Neural cell (in vitro differentiated cells): ENCODE results near the gene CD6. TPM values are rescaled to one million over a fixed set of nuclear protein-coding genes. Genes with fewer than 3 reads are reported as not detected.

Experiments used
- H2AFZ ChIP-seq: fragments of 200-600, 300-800 bp; sonication (generic), shearing (Covaris generic); 2 replicates; pipeline ENCODE4 v1.6.0; 2014; ENCODE audit warnings: low read depth, mild to moderate bottlenecking, antibody characterized with exemption, low read length, moderate library complexity
- H3F3A ChIP-seq: fragments of 200-600 bp; shearing (Covaris generic); 2 replicates; pipeline ENCODE4 v1.6.1; 2016; ENCODE audit warnings: mild to moderate bottlenecking, moderate library complexity, mixed read lengths, antibody characterized with exemption, low read length; ENCODE audit not compliant: insufficient read depth, poor library complexity, severe bottlenecking
- H3K27ac ChIP-seq: fragments of 200-600, 300-800 bp; sonication (generic), shearing (Covaris generic); 2 replicates; pipeline ENCODE4 v1.5.1; 2014; ENCODE audit warnings: mild to moderate bottlenecking, low read length, moderate library complexity
- H3K27me3 ChIP-seq: fragments of 300-800, 200-600 bp; sonication (generic), shearing (Covaris generic); 2 replicates; pipeline ENCODE4 v1.6.0; 2014; ENCODE audit warnings: mild to moderate bottlenecking, low read depth, low read length, moderate library complexity; ENCODE audit not compliant: insufficient read depth
- H3K36me3 ChIP-seq: fragments of 300-800, 200-600 bp; sonication (generic), shearing (Covaris generic); 2 replicates; pipeline ENCODE4 v1.5.1; 2014; ENCODE audit warnings: mild to moderate bottlenecking, antibody characterized with exemption, low read length, moderate library complexity; ENCODE audit not compliant: insufficient read depth
- H3K4me2 ChIP-seq: fragments of 300-800, 200-600 bp; sonication (generic), shearing (Covaris generic); 2 replicates; pipeline ENCODE4 v1.6.0; 2014; ENCODE audit warnings: mild to moderate bottlenecking, low read length
- H3K4me3 ChIP-seq: fragments of 300-800, 200-600 bp; sonication (generic), shearing (Covaris generic); 2 replicates; pipeline ENCODE4 v1.5.1; 2014; ENCODE audit warnings: mild to moderate bottlenecking, low read length, moderate library complexity
- H3K79me2 ChIP-seq: fragments of 200-600 bp; shearing (Covaris generic); replicated peaks from 2 replicates; pipeline ENCODE4 v1.6.0; 2014; ENCODE audit warnings: mild to moderate bottlenecking, low read length, moderate library complexity; ENCODE audit not compliant: insufficient read depth
- H3K9ac ChIP-seq: fragments of 300-800, 200-600 bp; sonication (generic), shearing (Covaris generic); 2 replicates; pipeline ENCODE4 v1.6.1; 2016; ENCODE audit warnings: mild to moderate bottlenecking, low read length, mixed read lengths
- H3K9me2 ChIP-seq: fragments of 200-600 bp; shearing (Covaris generic); 2 replicates; pipeline ENCODE4 v1.6.1; 2016; ENCODE audit warnings: mild to moderate bottlenecking, low read length, mixed read lengths; ENCODE audit not compliant: insufficient read depth
- H3K9me3 ChIP-seq: fragments of 200-600, 300-800 bp; sonication (generic), shearing (Covaris generic); 2 replicates; pipeline ENCODE4 v1.6.1; 2016; ENCODE audit warnings: mild to moderate bottlenecking, mixed run types, low read length, moderate library complexity, mixed read lengths
- H4K20me1 ChIP-seq: fragments of 200-600 bp; shearing (Covaris generic); 2 replicates; pipeline ENCODE4 v1.6.1; 2016; ENCODE audit warnings: mild to moderate bottlenecking, mixed run types; ENCODE audit not compliant: insufficient read depth
- CTCF ChIP-seq: fragments of 450-650 bp; IDR thresholded peaks from 2 replicates; pipeline ENCODE4 v1.5.1; 2014; ENCODE audit warnings: antibody characterized with exemption, mild to moderate bottlenecking, moderate library complexity; ENCODE audit not compliant: poor library complexity, severe bottlenecking
- EP300 ChIP-seq: fragments of 450-650 bp; conservative IDR thresholded peaks from 2 replicates; pipeline ENCODE4 v1.6.1; 2014; ENCODE audit warnings: antibody characterized with exemption, mild to moderate bottlenecking, moderate library complexity; ENCODE audit not compliant: poor library complexity, severe bottlenecking
- EZH2 ChIP-seq: fragments of 200-600, 300-800 bp; shearing (Covaris generic), sonication (generic); IDR thresholded peaks from 2 replicates; pipeline ENCODE4 v1.6.1; 2014; ENCODE audit warnings: antibody characterized with exemption, low read length, borderline replicate concordance, mild to moderate bottlenecking; ENCODE audit not compliant: insufficient read depth, poor library complexity, severe bottlenecking
- MXI1 ChIP-seq: fragments of 450-650 bp; conservative IDR thresholded peaks from 2 replicates; pipeline ENCODE4 v1.6.1; 2014; ENCODE audit warnings: antibody characterized with exemption, mild to moderate bottlenecking; ENCODE audit not compliant: poor library complexity, severe bottlenecking
- POLR2AphosphoS5 ChIP-seq: IDR thresholded peaks from 2 replicates; pipeline ENCODE4 v1.6.1; 2012
- RAD21 ChIP-seq: fragments of 450-650 bp; conservative IDR thresholded peaks from 2 replicates; pipeline ENCODE4 v1.6.1; 2014; ENCODE audit warnings: antibody characterized with exemption, mild to moderate bottlenecking, moderate library complexity
- SMC3 ChIP-seq: fragments of 450-650 bp; conservative IDR thresholded peaks from 2 replicates; pipeline ENCODE4 v1.6.1; 2014; ENCODE audit warnings: antibody characterized with exemption, mild to moderate bottlenecking, moderate library complexity; ENCODE audit not compliant: poor library complexity
- TAF1 ChIP-seq: IDR thresholded peaks from 2 replicates; pipeline ENCODE4 v1.6.1; 2012; ENCODE audit warnings: low read depth
- polyA plus RNA-seq: library from polyadenylated mRNA; depleted of rRNA; stranded (reverse); fragments of >200 nt; gene quantifications from 2 replicates; pipeline ENCODE4 v1.2.3, GENCODE V29; 2014
- TF ChIP-seq, protein P1 (sequence below): IDR thresholded peaks from 2 replicates; pipeline ENCODE4 v1.6.1; 2012; ENCODE audit warnings: borderline replicate concordance

CD6 gene
- polyA plus RNA-seq, 1 donor from 2014 or later = not detected

DNA sequence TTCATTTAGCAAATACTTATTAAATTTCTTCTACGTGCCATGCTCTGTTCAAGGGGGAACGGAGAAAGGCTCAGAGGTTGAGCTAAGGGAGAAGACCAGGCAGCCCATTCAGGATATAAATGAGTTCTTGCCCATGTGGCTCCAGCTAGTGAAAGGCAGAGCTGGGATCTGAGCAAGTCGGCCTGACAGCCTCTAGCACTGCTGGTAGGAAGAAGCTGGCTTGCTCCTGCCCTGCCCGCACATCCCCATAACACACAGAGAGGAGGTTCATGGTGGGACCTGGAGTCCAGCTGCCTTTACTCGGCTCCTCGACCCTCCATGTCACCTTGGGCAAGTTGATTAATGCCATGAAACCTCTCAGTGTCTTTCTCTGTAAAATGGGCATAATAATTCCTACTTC, 21.5 kb upstream of the CD6 start:
- peaks cover 17% of the 10 kb centered on the region for H3K27me3 ChIP-seq
- H3K79me2 ChIP-seq = no peaks in the 10 kb centered on the region
- no peaks in the 10 kb centered on the region for H3K36me3 ChIP-seq
- H2AFZ ChIP-seq = no peak overlapping the region
- H3K4me2 ChIP-seq = no peak overlapping the region
- no peak overlapping the region for H3K9ac ChIP-seq
- no peaks in the 10 kb centered on the region for H3K9me3 ChIP-seq
- no peaks in the 10 kb centered on the region for H3K9me2 ChIP-seq
- H3F3A ChIP-seq = no peaks in the 10 kb centered on the region
- no peak overlapping the region for H3K4me3 ChIP-seq
- TF ChIP-seq SMC3 = no peak
- no peak for TF ChIP-seq CTCF
- TF ChIP-seq RAD21 = no peak
- TF ChIP-seq, protein P1, sequence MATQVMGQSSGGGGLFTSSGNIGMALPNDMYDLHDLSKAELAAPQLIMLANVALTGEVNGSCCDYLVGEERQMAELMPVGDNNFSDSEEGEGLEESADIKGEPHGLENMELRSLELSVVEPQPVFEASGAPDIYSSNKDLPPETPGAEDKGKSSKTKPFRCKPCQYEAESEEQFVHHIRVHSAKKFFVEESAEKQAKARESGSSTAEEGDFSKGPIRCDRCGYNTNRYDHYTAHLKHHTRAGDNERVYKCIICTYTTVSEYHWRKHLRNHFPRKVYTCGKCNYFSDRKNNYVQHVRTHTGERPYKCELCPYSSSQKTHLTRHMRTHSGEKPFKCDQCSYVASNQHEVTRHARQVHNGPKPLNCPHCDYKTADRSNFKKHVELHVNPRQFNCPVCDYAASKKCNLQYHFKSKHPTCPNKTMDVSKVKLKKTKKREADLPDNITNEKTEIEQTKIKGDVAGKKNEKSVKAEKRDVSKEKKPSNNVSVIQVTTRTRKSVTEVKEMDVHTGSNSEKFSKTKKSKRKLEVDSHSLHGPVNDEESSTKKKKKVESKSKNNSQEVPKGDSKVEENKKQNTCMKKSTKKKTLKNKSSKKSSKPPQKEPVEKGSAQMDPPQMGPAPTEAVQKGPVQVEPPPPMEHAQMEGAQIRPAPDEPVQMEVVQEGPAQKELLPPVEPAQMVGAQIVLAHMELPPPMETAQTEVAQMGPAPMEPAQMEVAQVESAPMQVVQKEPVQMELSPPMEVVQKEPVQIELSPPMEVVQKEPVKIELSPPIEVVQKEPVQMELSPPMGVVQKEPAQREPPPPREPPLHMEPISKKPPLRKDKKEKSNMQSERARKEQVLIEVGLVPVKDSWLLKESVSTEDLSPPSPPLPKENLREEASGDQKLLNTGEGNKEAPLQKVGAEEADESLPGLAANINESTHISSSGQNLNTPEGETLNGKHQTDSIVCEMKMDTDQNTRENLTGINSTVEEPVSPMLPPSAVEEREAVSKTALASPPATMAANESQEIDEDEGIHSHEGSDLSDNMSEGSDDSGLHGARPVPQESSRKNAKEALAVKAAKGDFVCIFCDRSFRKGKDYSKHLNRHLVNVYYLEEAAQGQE = no peak
- TF ChIP-seq TAF1 = no peak
- TF ChIP-seq POLR2AphosphoS5 = no peak
- no peak for TF ChIP-seq EZH2
- TF ChIP-seq MXI1 = no peak
- TF ChIP-seq EP300 = no peak
- H4K20me1 ChIP-seq = no peaks in the 10 kb centered on the region
- no peak overlapping the region for H3K27ac ChIP-seq

DNA sequence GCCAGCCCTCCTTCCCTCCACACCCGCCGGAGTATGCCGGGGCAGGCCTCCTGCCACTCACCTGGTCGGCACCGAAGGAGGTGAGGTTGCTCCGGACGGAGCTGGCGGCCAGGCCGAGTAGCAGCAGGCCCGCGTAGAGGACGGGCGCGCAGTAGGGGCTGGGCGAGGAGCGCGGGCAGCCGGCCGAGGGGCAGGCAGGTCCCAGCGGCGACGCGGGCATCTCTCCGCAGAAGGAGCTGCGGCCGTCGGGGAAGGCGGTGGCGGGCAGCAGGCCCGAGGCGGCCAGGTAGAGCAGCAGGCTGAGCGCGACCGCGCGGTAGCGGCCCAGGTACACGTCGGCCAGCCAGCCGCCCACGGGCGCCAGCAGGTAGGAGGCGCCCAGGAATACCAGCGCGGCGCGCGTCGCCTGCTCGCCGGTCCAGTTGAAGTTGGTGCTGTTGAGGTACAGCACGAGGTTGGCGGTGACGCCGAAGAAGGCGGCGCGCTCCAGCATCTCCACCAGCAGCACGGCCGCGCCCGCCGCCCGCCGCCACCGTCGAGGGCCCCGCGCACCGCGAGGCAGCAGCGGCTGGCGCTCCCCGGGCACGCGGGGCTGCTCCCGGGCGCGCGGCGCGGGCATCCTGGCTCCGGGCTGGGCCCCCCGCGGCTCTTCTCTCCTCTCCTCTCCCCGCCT, 20.4 kb upstream of the CD6 start:
- Histone ChIP-seq H3K9ac (no peak overlapping the region), H3K9me3 (no peaks in the 10 kb centered on the region), H3K36me3 (no peaks in the 10 kb centered on the region), H3K27me3 (peaks cover 17% of the 10 kb centered on the region), H2AFZ (no peak overlapping the region), H4K20me1 (no peaks in the 10 kb centered on the region), H3K4me2 (no peak overlapping the region), H3K9me2 (no peaks in the 10 kb centered on the region), H3K4me3 (no peak overlapping the region), H3K79me2 (no peaks in the 10 kb centered on the region), H3K27ac (no peak overlapping the region), H3F3A (no peaks in the 10 kb centered on the region)
- TF ChIP-seq, protein P1 = no peak
- TF ChIP-seq RAD21 = no peak
- no peak for TF ChIP-seq SMC3
- no peak for TF ChIP-seq MXI1
- no peak for TF ChIP-seq POLR2AphosphoS5
- TF ChIP-seq EP300 = no peak
- no peak for TF ChIP-seq EZH2
- no peak for TF ChIP-seq CTCF
- TF ChIP-seq TAF1 = no peak
